GM23338 (cell line): ENCODE data around the gene PLPP2. TPM values are rescaled to one million over a fixed set of nuclear protein-coding genes. Genes with fewer than 3 reads are reported as not detected.

Source experiments
- ATAC-seq: fragments of 200-7000 bp; cut with Tn5 transposase; 3 replicates; pipeline ENCODE4 v1.9.1; 2020
- DNase-seq: peaks from one replicate; pipeline ENCODE4 v3.0.0-alpha.2; 2015; ENCODE audit warnings: low spot score
- H2AFZ ChIP-seq: fragments of 200-600 bp; sonication (generic); 2 replicates; pipeline ENCODE4 v1.8.0; 2016; ENCODE audit warnings: antibody characterized with exemption, mild to moderate bottlenecking, moderate library complexity
- H3F3A ChIP-seq: fragments of 200-600 bp; sonication (generic); replicated peaks from 2 replicates; pipeline ENCODE4 v1.8.0; 2017; ENCODE audit warnings: antibody characterized with exemption, mixed run types, low read depth
- H3K27ac ChIP-seq: fragments of 200-600 bp; sonication (generic); 2 replicates; pipeline ENCODE4 v1.6.1; 2016; ENCODE audit warnings: low read depth
- H3K27me3 ChIP-seq: fragments of 200-600 bp; sonication (generic); 2 replicates; pipeline ENCODE4 v1.8.0; 2016; ENCODE audit warnings: mild to moderate bottlenecking, mixed run types, moderate library complexity; ENCODE audit not compliant: insufficient read depth
- H3K36me3 ChIP-seq: fragments of 200-600 bp; sonication (generic); 2 replicates; pipeline ENCODE4 v1.8.0; 2016; ENCODE audit warnings: mild to moderate bottlenecking; ENCODE audit not compliant: insufficient read depth
- H3K4me1 ChIP-seq: fragments of 200-600 bp; sonication (generic); 2 replicates; pipeline ENCODE4 v1.8.0; 2016; ENCODE audit warnings: mild to moderate bottlenecking, moderate library complexity; ENCODE audit not compliant: insufficient read depth
- H3K4me2 ChIP-seq: fragments of 200-600 bp; sonication (generic); 2 replicates; pipeline ENCODE4 v1.7.1; 2017; ENCODE audit warnings: mixed run types
- H3K4me3 ChIP-seq: fragments of 200-600 bp; sonication (generic); 2 replicates; pipeline ENCODE4 v1.6.1; 2016; ENCODE audit warnings: mixed run types
- H3K79me2 ChIP-seq: fragments of 200-600 bp; sonication (generic); replicated peaks from 2 replicates; pipeline ENCODE4 v1.8.0; 2017; ENCODE audit warnings: mild to moderate bottlenecking; ENCODE audit not compliant: insufficient read depth
- H3K9me2 ChIP-seq: fragments of 200-600 bp; sonication (generic); 2 replicates; pipeline ENCODE4 v1.8.0; 2017; ENCODE audit not compliant: insufficient read depth
- H4K20me1 ChIP-seq: fragments of 200-600 bp; sonication (generic); replicated peaks from 2 replicates; pipeline ENCODE4 v1.8.0; 2017; ENCODE audit warnings: mild to moderate bottlenecking; ENCODE audit not compliant: insufficient read depth
- H3K27ac Mint-ChIP-seq: 2 replicates; pipeline ENCODE4 v1.8.0; 2020; ENCODE audit warnings: inconsistent platforms, mild to moderate bottlenecking, moderate library complexity, mixed read lengths
- H3K27me3 Mint-ChIP-seq: 3 replicates; pipeline ENCODE4 v1.8.0; 2022; ENCODE audit warnings: low read depth, mild to moderate bottlenecking, moderate library complexity, mixed read lengths, inconsistent platforms; ENCODE audit not compliant: insufficient read depth, poor library complexity
- H3K36me3 Mint-ChIP-seq: 3 replicates; pipeline ENCODE4 v1.8.0; 2021; ENCODE audit warnings: low read depth, mild to moderate bottlenecking, inconsistent platforms, moderate library complexity, mixed read lengths
- H3K4me1 Mint-ChIP-seq: 3 replicates; pipeline ENCODE4 v1.8.0; 2020; ENCODE audit warnings: mild to moderate bottlenecking, inconsistent platforms, mixed read lengths
- H3K4me3 Mint-ChIP-seq: 3 replicates; pipeline ENCODE4 v1.8.0; 2021; ENCODE audit warnings: moderate library complexity, mild to moderate bottlenecking, inconsistent platforms, mixed read lengths
- H3K9me3 Mint-ChIP-seq: 3 replicates; pipeline ENCODE4 v1.8.0; 2020; ENCODE audit warnings: moderate library complexity, mild to moderate bottlenecking, inconsistent platforms, mixed read lengths
- CREB1 ChIP-seq: fragments of 250-450 bp; sonication (Bioruptor Pico); IDR thresholded peaks from 2 replicates; pipeline ENCODE4 v1.5.0; 2020; ENCODE audit warnings: low read depth, mild to moderate bottlenecking, moderate library complexity
- CTCF ChIP-seq, 2 experiments: fragments of 200-600 bp in 1 of 2; sonication (generic) in 1 of 2; conservative IDR thresholded peaks; 2 replicates each; pipeline versions ENCODE4 v1.5.1 to v1.6.1; 2016 to 2017; ENCODE audit warnings: antibody characterized with exemption in 2 of 2, low read depth in 2 of 2, mild to moderate bottlenecking in 2 of 2, moderate library complexity in 1 of 2
- ETS1 ChIP-seq: IDR thresholded peaks from 2 replicates; pipeline ENCODE4 v1.6.1; 2016; ENCODE audit warnings: antibody characterized with exemption
- EZH2 ChIP-seq: fragments of 200-600 bp; sonication (generic); IDR thresholded peaks from one replicate; pipeline ENCODE4 v1.8.0; 2017; ENCODE audit warnings: antibody characterized with exemption, mild to moderate bottlenecking, low read depth; ENCODE audit not compliant: unreplicated experiment
- EZH2phosphoT487 ChIP-seq: fragments of 200-600 bp; sonication (generic); IDR thresholded peaks from one replicate; pipeline ENCODE4 v1.8.1; 2018; ENCODE audit warnings: antibody characterized with exemption; ENCODE audit not compliant: unreplicated experiment
- JUNB ChIP-seq: IDR thresholded peaks from one replicate; pipeline ENCODE4 v1.6.1; 2016; ENCODE audit warnings: antibody characterized with exemption; ENCODE audit not compliant: unreplicated experiment
- NANOG ChIP-seq: IDR thresholded peaks from 2 replicates; pipeline ENCODE4 v1.6.1; 2016; ENCODE audit warnings: antibody characterized with exemption, borderline replicate concordance
- POLR2AphosphoS5 ChIP-seq: IDR thresholded peaks from 2 replicates; pipeline ENCODE4 v1.6.1; 2016; ENCODE audit warnings: antibody characterized with exemption, low read depth
- REST ChIP-seq: IDR thresholded peaks from one replicate; pipeline ENCODE4 v1.6.1; 2018; ENCODE audit warnings: antibody characterized with exemption; ENCODE audit not compliant: unreplicated experiment
- STAT1 ChIP-seq: IDR thresholded peaks from one replicate; pipeline ENCODE4 v1.6.1; 2016; ENCODE audit warnings: antibody characterized with exemption; ENCODE audit not compliant: unreplicated experiment
- ZNF114 ChIP-seq: fragments of 250-450 bp; sonication (Bioruptor Pico); IDR thresholded peaks from 2 replicates; pipeline ENCODE4 v1.5.0; 2020; ENCODE audit warnings: mild to moderate bottlenecking, moderate library complexity
- ZNF331 ChIP-seq: fragments of 250-450 bp; sonication (Bioruptor Pico); IDR thresholded peaks from 2 replicates; pipeline ENCODE4 v1.5.0; 2020; ENCODE audit warnings: low read depth, mild to moderate bottlenecking, moderate library complexity
- ZNF462 ChIP-seq: fragments of 250-450 bp; sonication (Bioruptor Pico); IDR thresholded peaks from 2 replicates; pipeline ENCODE4 v1.5.0; 2020; ENCODE audit warnings: mild to moderate bottlenecking, moderate library complexity
- polyA plus RNA-seq: library from polyadenylated mRNA; unstranded; fragments of >200 nt; fragmentation: Nextera tagmentation; extraction: Ambion mirVana; gene quantifications from 2 replicates; pipeline ENCODE4 v1.2.1, GENCODE V29; 2016
- total RNA-seq: library from RNA; depleted of rRNA; stranded (reverse); fragments of >200 nt; shearing (Covaris generic); gene quantifications from 2 replicates; pipeline ENCODE4 v1.2.3, GENCODE V29; 2014

Gene PLPP2
- total and polyA plus RNA-seq, 2 experiments from 2014 or later, result 58.3 to 82.6 TPM

GRCh38 chr19:318509-318774 is 27.2 kb upstream of the PLPP2 start:
- no peak for TF ChIP-seq REST
- TF ChIP-seq CREB1 (CRISPR knock-in tag), result no peak
- TF ChIP-seq JUNB, result no peak
- no peak for TF ChIP-seq ZNF331 (CRISPR knock-in tag)
- no peak for TF ChIP-seq STAT1
- no peak for TF ChIP-seq ZNF462 (CRISPR knock-in tag)
- no peak for TF ChIP-seq EZH2phosphoT487
- no peak for TF ChIP-seq NANOG
- TF ChIP-seq POLR2AphosphoS5, result no peak
- TF ChIP-seq CTCF (conservative IDR thresholded peaks at IDR 0.05; ENCODE audit: low read depth in 2 of 2), result no peak
- TF ChIP-seq ZNF114, result no peak
- no peak for TF ChIP-seq ETS1
- no peak for TF ChIP-seq EZH2
- Mint-ChIP-seq H3K36me3 (peaks cover 48% of the 10 kb centered on the region), H3K4me1 (no peaks in the 10 kb centered on the region), H3K27me3 (peaks cover 10% of the 10 kb centered on the region), H3K27ac (no peak overlapping the region), H3K4me3 (no peak overlapping the region), H3K9me3 (peaks cover 23% of the 10 kb centered on the region)
- Histone ChIP-seq H4K20me1 (peaks cover 17% of the 10 kb centered on the region), H3K4me3 (no peak overlapping the region), H3K9me2 (no peaks in the 10 kb centered on the region), H3K27ac (no peak overlapping the region), H3K4me2 (no peak overlapping the region), H3K4me1 (no peaks in the 10 kb centered on the region), H3K27me3 (no peaks in the 10 kb centered on the region), H3K36me3 (peaks cover 6% of the 10 kb centered on the region), H2AFZ (no peak overlapping the region), H3F3A (no peaks in the 10 kb centered on the region), H3K79me2 (peaks cover 75% of the 10 kb centered on the region)
- no peak for ATAC-seq
- no peak for DNase-seq
